Measurements from ENCODE around the gene PUS10. TPM values are rescaled to one million over a fixed set of nuclear protein-coding genes. Genes with fewer than 3 reads are reported as not detected.

Gene PUS10
- total and polyA plus RNA-seq, 2 of the 13 experiments (the other 11 are each of a cell fraction or from before 2014, with no cell fraction given), result 41.4 to 44.3 TPM

- TF ChIP-seq AKNA (CRISPR knock-in tag; IDR thresholded peaks at IDR 0.05; ENCODE audit: borderline replicate concordance) (no peak), RXRA (CRISPR knock-in tag; IDR thresholded peaks at IDR 0.05) (no peak), REL (CRISPR knock-in tag; conservative IDR thresholded peaks at IDR 0.05) (no peak), HBP1 (CRISPR knock-in tag; IDR thresholded peaks at IDR 0.05; ENCODE audit: low read depth) (no peak), PHF21A (CRISPR knock-in tag; IDR thresholded peaks at IDR 0.05) (no peak; the same call in none of the 2 replicates), DNMT1 (CRISPR knock-in tag; IDR thresholded peaks at IDR 0.05) (no peak), HOMEZ (CRISPR knock-in tag; IDR thresholded peaks at IDR 0.05; ENCODE audit: low read depth) (no peak), ZHX1 (CRISPR knock-in tag; IDR thresholded peaks at IDR 0.05; ENCODE audit: low read depth) (no peak), MBD4 (IDR thresholded peaks at IDR 0.05; ENCODE audit: borderline replicate concordance, low read length) (0 out of 2 replicates have a peak, but pooled peaks have one; percentile 30), ATRX (CRISPR knock-in tag; IDR thresholded peaks at IDR 0.05; ENCODE audit: borderline replicate concordance) (no peak), ZNF605 (CRISPR knock-in tag; IDR thresholded peaks at IDR 0.05) (no peak)
- TF ChIP-seq, protein P1, sequence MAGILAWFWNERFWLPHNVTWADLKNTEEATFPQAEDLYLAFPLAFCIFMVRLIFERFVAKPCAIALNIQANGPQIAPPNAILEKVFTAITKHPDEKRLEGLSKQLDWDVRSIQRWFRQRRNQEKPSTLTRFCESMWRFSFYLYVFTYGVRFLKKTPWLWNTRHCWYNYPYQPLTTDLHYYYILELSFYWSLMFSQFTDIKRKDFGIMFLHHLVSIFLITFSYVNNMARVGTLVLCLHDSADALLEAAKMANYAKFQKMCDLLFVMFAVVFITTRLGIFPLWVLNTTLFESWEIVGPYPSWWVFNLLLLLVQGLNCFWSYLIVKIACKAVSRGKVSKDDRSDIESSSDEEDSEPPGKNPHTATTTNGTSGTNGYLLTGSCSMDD (CRISPR knock-in tag; IDR thresholded peaks at IDR 0.05), result no peak
- TF ChIP-seq, protein P2, sequence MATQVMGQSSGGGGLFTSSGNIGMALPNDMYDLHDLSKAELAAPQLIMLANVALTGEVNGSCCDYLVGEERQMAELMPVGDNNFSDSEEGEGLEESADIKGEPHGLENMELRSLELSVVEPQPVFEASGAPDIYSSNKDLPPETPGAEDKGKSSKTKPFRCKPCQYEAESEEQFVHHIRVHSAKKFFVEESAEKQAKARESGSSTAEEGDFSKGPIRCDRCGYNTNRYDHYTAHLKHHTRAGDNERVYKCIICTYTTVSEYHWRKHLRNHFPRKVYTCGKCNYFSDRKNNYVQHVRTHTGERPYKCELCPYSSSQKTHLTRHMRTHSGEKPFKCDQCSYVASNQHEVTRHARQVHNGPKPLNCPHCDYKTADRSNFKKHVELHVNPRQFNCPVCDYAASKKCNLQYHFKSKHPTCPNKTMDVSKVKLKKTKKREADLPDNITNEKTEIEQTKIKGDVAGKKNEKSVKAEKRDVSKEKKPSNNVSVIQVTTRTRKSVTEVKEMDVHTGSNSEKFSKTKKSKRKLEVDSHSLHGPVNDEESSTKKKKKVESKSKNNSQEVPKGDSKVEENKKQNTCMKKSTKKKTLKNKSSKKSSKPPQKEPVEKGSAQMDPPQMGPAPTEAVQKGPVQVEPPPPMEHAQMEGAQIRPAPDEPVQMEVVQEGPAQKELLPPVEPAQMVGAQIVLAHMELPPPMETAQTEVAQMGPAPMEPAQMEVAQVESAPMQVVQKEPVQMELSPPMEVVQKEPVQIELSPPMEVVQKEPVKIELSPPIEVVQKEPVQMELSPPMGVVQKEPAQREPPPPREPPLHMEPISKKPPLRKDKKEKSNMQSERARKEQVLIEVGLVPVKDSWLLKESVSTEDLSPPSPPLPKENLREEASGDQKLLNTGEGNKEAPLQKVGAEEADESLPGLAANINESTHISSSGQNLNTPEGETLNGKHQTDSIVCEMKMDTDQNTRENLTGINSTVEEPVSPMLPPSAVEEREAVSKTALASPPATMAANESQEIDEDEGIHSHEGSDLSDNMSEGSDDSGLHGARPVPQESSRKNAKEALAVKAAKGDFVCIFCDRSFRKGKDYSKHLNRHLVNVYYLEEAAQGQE (IDR thresholded peaks at IDR 0.05; ENCODE audit: borderline replicate concordance in 1 of 2, low read depth in 1 of 2, low read length in 2 of 2), result peak in 1 of 2 experiments; percentile 81; a peak in 2 of 4 replicates
Observed at GRCh38 chr2:61018318-61018755, 282 bp upstream of the PUS10 start (continued).

Measured in HepG2 (cell line).